Measurements from ENCODE around the gene TRIP12.
"Not testable (repeated sequence)": the region's sequence is repeated elsewhere in the genome, so short reads cannot be mapped to it uniquely, and the experiment has no call there.

Gene TRIP12

GRCh38 chr2:229920011-229920641, 1.7 kb downstream of the TRIP12 start:
- peak; percentile 35 to 57 for DNase-seq

GRCh38 chr2:229917793-229918192, 4.0 kb downstream of the TRIP12 start:
- no peak for DNase-seq

GRCh38 chr2:229914171-229914570, 7.6 kb downstream of the TRIP12 start:
- DNase-seq = no peak

GRCh38 chr2:229910832-229911412, 10.9 kb downstream of the TRIP12 start:
- peak; percentile 17 to 45 for DNase-seq

- no peak for DNase-seq
Observed at GRCh38 chr2:229910147-229910831, 11.5 kb downstream of the TRIP12 start.

GRCh38 chr2:229909090-229909489, 12.7 kb downstream of the TRIP12 start:
- no peak for DNase-seq

- no peak for DNase-seq
Observed at GRCh38 chr2:229905601-229906000, 16.2 kb downstream of the TRIP12 start.

- DNase-seq = no peak
Observed at GRCh38 chr2:229903037-229903436, 18.8 kb downstream of the TRIP12 start.

GRCh38 chr2:229901819-229902218, 20.0 kb downstream of the TRIP12 start:
- DNase-seq = no peak

GRCh38 chr2:229900514-229900913, 21.3 kb downstream of the TRIP12 start:
- DNase-seq = not testable (repeated sequence)

GRCh38 chr2:229900012-229900411, 21.8 kb downstream of the TRIP12 start:
- DNase-seq = no peak

- no peak for DNase-seq
Observed at GRCh38 chr2:229899604-229900003, 22.2 kb downstream of the TRIP12 start.

- DNase-seq = no peak
Observed at GRCh38 chr2:229896857-229897256, 25.0 kb downstream of the TRIP12 start.

GRCh38 chr2:229889023-229889422, 32.8 kb downstream of the TRIP12 start:
- no peak for DNase-seq

- DNase-seq = no peak
Observed at GRCh38 chr2:229888031-229888430, 33.8 kb downstream of the TRIP12 start.

GRCh38 chr2:229887441-229887840, 34.4 kb downstream of the TRIP12 start:
- no peak for DNase-seq

- DNase-seq = no peak
Observed at GRCh38 chr2:229884775-229885699, 36.8 kb downstream of the TRIP12 start.

- no peak for DNase-seq
Observed at GRCh38 chr2:229882583-229882982, 39.2 kb downstream of the TRIP12 start.

GRCh38 chr2:229880892-229881586, 40.8 kb downstream of the TRIP12 start:
- DNase-seq = no peak

GRCh38 chr2:229879191-229879950, 42.4 kb downstream of the TRIP12 start:
- no peak for DNase-seq

- no peak for DNase-seq
Observed at GRCh38 chr2:229875549-229875948, 46.3 kb downstream of the TRIP12 start.

- DNase-seq = no peak
Observed at GRCh38 chr2:229874647-229875046, 47.2 kb downstream of the TRIP12 start.
